Spleen (tissue), 11 donors: ENCODE data around the gene DUOX2. TPM values are rescaled to one million over a fixed set of nuclear protein-coding genes. Genes with fewer than 3 reads are reported as not detected.
A peak's percentile ranks its signal among the peaks of the same experiment; 100 is the strongest.

ENCODE experiments used
- DNase-seq: peaks from one replicate; pipeline ENCODE4 v3.0.0-alpha.2; 2020
- H3K27ac ChIP-seq, 8 donors: fragments of 200-600 bp; sonication (generic) in 7 of 8; 1 replicate in 4 of 8; 2 replicates in 4 of 8; pipeline versions ENCODE4 v1.5.0 to v1.8.0; 2016 to 2021; ENCODE audit warnings: inconsistent platforms in 4 of 8, mild to moderate bottlenecking in 4 of 8, moderate library complexity in 1 of 8
- H3K27me3 ChIP-seq, 7 donors: fragments of 200-600 bp; sonication (generic) in 6 of 7; replicated peaks in 1 of 7; 1 replicate in 4 of 7; 2 replicates in 3 of 7; pipeline versions ENCODE4 v1.5.0 to v1.8.0; 2016 to 2021; ENCODE audit warnings: inconsistent platforms in 3 of 7, mild to moderate bottlenecking in 1 of 7
- H3K36me3 ChIP-seq, 6 donors: fragments of 200-600 bp; sonication (generic) in 5 of 6; 1 replicate in 4 of 6; 2 replicates in 2 of 6; pipeline versions ENCODE4 v1.5.0 to v1.8.0; 2016 to 2021; ENCODE audit warnings: inconsistent platforms in 2 of 6
- H3K4me1 ChIP-seq, 6 donors: fragments of 200-600 bp; sonication (generic) in 5 of 6; 1 replicate in 3 of 6; 2 replicates in 3 of 6; pipeline versions ENCODE4 v1.5.0 to v1.8.0; 2016 to 2021; ENCODE audit warnings: inconsistent platforms in 3 of 6
- H3K4me3 ChIP-seq, 8 donors: fragments of 200-600 bp; sonication (generic) in 7 of 8; 1 replicate in 4 of 8; 2 replicates in 4 of 8; pipeline versions ENCODE4 v1.5.0 to v1.8.0; 2016 to 2021; ENCODE audit warnings: inconsistent platforms in 4 of 8, mild to moderate bottlenecking in 4 of 8, moderate library complexity in 2 of 8
- H3K9me3 ChIP-seq, 8 donors: fragments of 200-600 bp; sonication (generic) in 7 of 8; 1 replicate in 4 of 8; 2 replicates in 4 of 8; pipeline versions ENCODE4 v1.5.0 to v1.8.0; 2016 to 2021; ENCODE audit warnings: inconsistent platforms in 4 of 8
- POLR2A ChIP-seq, 3 donors: fragments of 450-650 bp; IDR thresholded peaks; one replicate each; pipeline ENCODE4 v1.5.1; 2017; ENCODE audit warnings: antibody characterized with exemption in 3 of 3, mild to moderate bottlenecking in 1 of 3
- POLR2AphosphoS5 ChIP-seq, 3 donors: sonication (generic); formaldehyde crosslinking; IDR thresholded peaks; one replicate each; pipeline ENCODE4 v1.5.1; 2017; ENCODE audit warnings: antibody characterized with exemption in 3 of 3
- WGBS, 5 donors: extraction: QIAGEN DNeasy Blood & Tissue Kit in 3 of 5; methylation state at CpG; one replicate each; pipeline versions ENCODE4 v1.1.5 to v1.1.7; 2013 to 2018; 5-methylcytosine and 5-hydroxymethylcytosine counted together
- intact Hi-C: fragments of 100-400 bp; cut with DNase I; formaldehyde crosslinking; loops from one replicate; pipeline ENCODE4 v1.15.0; 2023; ENCODE audit warnings: low total_unique reads
- polyA plus RNA-seq, 3 donors: library from polyadenylated mRNA; stranded (reverse); fragments of 200-250 nt; gene quantifications; one replicate each; pipeline ENCODE4 v1.2.1, GENCODE V29; 2013
- total RNA-seq, 7 donors: library from RNA; depleted of rRNA in 3 of 7; stranded (reverse); fragments of >200 nt in 3 of 7; fragmentation: NEBNext Ultra II Directional in 4 of 7; extraction: Animal tissue kit (Norgen Biotek cat#: 25700) in 4 of 7; gene quantifications; one replicate each; pipeline versions ENCODE4 v1.1.0 to v1.2.1, GENCODE V29; 2016 to 2021
- TF ChIP-seq, protein P1 (sequence below), 11 experiments: fragments of 200-600 bp in 7 of 11; fragments of 450-650 bp in 4 of 11; sonication (generic) in 4 of 11; IDR thresholded peaks in 8 of 11; conservative IDR thresholded peaks in 3 of 11; 1 replicate in 7 of 11; 2 replicates in 4 of 11; pipeline versions ENCODE4 v1.4.0 to v1.8.0; 2016 to 2021; ENCODE audit warnings: antibody characterized with exemption in 11 of 11, inconsistent platforms in 4 of 11, mild to moderate bottlenecking in 1 of 11
- donor health status: healthy with polysubstance abuse.
- donor health status: DM: no; HTN: no; CAD: no; lungs with moderate emphysema.
- donor health status: DM: no; HTN: no; CAD: no.
- donor health status: Bipolar disorder and iron deficiency.
- donor health status: healthy.
- donor health status: DM: no; HTN: no; CAD: no.
- donor health status: DM: yes; HTN: yes; CAD: no.

The DUOX2 gene
- total and polyA plus RNA-seq, 10 donors = 0.10 TPM; not detected in 9

DNA sequence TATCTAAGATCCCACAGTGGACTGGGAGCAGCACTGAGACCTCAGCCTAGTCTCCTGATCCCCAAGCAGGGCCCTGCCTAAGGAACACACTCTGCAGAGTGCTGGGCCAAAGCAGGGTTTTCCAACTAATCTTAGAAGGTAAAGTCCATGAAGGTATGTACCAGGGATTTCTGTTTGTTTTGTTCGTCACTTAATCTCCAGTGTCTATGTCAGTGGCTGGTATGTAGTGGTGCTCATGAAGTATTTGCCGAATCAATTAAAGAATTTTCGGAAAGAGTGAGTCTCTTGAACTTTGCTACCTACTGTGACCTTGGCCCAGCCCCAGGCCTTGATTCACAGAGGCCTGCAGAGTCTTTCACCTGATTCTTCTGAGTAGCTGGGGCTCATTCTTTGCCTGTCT, 17.5 kb upstream of the DUOX2 start:
- TF ChIP-seq POLR2A (IDR thresholded peaks at IDR 0.05) = no peak
- TF ChIP-seq, protein P1, sequence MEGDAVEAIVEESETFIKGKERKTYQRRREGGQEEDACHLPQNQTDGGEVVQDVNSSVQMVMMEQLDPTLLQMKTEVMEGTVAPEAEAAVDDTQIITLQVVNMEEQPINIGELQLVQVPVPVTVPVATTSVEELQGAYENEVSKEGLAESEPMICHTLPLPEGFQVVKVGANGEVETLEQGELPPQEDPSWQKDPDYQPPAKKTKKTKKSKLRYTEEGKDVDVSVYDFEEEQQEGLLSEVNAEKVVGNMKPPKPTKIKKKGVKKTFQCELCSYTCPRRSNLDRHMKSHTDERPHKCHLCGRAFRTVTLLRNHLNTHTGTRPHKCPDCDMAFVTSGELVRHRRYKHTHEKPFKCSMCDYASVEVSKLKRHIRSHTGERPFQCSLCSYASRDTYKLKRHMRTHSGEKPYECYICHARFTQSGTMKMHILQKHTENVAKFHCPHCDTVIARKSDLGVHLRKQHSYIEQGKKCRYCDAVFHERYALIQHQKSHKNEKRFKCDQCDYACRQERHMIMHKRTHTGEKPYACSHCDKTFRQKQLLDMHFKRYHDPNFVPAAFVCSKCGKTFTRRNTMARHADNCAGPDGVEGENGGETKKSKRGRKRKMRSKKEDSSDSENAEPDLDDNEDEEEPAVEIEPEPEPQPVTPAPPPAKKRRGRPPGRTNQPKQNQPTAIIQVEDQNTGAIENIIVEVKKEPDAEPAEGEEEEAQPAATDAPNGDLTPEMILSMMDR (IDR thresholded peaks at IDR 0.05 in 8 of 11, conservative IDR thresholded peaks at IDR 0.05 in 3 of 11) = no peak
- TF ChIP-seq POLR2AphosphoS5 (IDR thresholded peaks at IDR 0.05) = no peak
- WGBS, 5 donors = 93 to 98% (median 96%) methylated on average over 3 of the region's 3 CpGs
- Histone ChIP-seq H3K27me3 (peaks cover 2 to 85% (median 57%) of the 10 kb centered on the region in 7 donors), H3K4me3 (no peak overlapping the region), H3K4me1 (peaks cover 6 to 33% (median 20%) of the 10 kb centered on the region in 6 donors), H3K27ac (no peak overlapping the region), H3K36me3 (no peaks in the 10 kb centered on the region), H3K9me3 (no peaks in the 10 kb centered on the region)
- DNase-seq = no peak
- intact Hi-C loops = no loop called here

DNA sequence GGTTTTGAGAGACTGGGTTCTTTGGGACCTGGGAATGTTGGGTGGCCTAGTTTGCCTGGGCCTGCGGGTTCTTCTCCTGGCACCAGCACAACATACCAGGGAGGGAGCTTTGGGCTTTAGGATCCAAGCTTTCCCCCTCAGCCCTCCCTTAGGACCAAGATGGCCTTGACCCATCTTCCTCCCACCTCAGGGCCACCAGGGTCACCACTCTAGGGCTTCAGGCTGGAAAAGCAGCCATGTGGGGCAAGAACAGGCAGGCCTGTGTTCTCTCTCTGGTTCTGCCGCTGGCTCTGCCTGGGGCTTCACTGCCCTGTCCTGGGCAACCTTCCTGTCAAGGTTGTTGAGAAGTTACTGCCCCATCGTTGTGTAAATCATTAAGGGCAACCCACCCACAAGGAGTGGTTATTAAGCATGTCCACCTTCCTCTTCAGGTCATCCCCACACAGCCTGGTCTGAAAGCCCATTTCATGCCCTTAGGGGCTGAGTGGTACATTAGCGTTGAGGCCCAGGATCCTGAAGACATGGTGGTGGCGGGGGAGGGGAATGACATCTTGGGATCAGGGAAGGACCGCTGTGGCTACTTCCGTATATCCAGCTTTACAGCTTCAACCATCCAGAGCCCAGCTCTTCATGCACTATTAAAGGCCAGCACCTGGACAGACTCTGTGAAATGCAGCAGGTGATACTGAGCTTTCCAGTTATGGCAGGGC, 16.5 kb upstream of the DUOX2 start:
- no peak for DNase-seq
- intact Hi-C loops = no loop called here
- WGBS, 5 donors = 86 to 94% (median 89%) methylated on average over 6 to 7 of the region's 7 CpGs
- H3K4me1 ChIP-seq = peaks cover 6 to 26% (median 19%) of the 10 kb centered on the region in 6 donors
- H3K4me3 ChIP-seq = no peak overlapping the region
- H3K9me3 ChIP-seq = no peaks in the 10 kb centered on the region
- H3K27me3 ChIP-seq = peaks cover 2 to 86% (median 55%) of the 10 kb centered on the region in 7 donors
- no peak overlapping the region for H3K27ac ChIP-seq
- TF ChIP-seq POLR2A (IDR thresholded peaks at IDR 0.05) (no peak), POLR2AphosphoS5 (IDR thresholded peaks at IDR 0.05) (no peak)
- TF ChIP-seq, protein P1 (IDR thresholded peaks at IDR 0.05 in 8 of 11, conservative IDR thresholded peaks at IDR 0.05 in 3 of 11) = no peak
- no peaks in the 10 kb centered on the region for H3K36me3 ChIP-seq

DNA sequence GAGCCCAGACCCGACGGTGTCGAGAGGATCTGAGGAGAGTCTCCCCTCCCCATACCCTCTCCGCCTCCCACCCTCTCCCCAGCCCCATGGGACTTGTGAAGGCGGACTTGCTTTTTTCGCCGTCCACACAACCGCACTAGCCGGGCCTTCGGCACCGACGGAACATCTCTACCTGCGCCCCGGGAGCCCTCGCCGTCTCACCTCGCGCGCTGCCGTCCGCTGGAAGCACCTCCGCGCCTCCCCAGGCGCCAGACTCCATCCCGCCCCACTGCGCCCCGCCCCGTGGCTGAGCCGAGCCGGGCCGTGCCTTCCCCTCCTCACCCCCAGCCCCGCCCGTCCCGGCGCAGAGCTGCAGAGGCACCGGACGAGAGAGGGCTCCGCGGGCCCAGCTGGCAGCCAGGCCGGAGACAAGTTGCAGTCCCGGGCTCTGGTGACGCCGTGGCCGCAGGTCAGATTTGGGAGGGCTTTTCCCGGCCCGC, 15.7 kb upstream of the DUOX2 start, which contains the start of the genes DUOX1 and DUOXA1:
Gene DUOX1, plus strand, starts transcription at position 344 of the 479 bp plus-strand sequence. CDS start 1,973 bp downstream, outside the sequence.
Gene DUOXA1, minus strand, starts transcription at position 229 of the 479 bp plus-strand sequence. CDS start 6,865 bp downstream, outside the sequence.
- no peak within 1 kb of the TSS for H3K27ac ChIP-seq
- 2 to 10% (median 7%) methylated on average over 2 to 46 of the region's 46 CpGs for WGBS, 5 donors
- intact Hi-C loops = loop anchor here (10.0 kb wide), 1 partner anchor 155 kb away; no protein-coding TSS in a partner anchor
- TF ChIP-seq, protein P1 (IDR thresholded peaks at IDR 0.05 in 8 of 11, conservative IDR thresholded peaks at IDR 0.05 in 3 of 11) = no peak
- no peak for TF ChIP-seq POLR2A (IDR thresholded peaks at IDR 0.05)
- TF ChIP-seq POLR2AphosphoS5 (IDR thresholded peaks at IDR 0.05) = no peak
- no peaks in the 10 kb centered on the region for H3K9me3 ChIP-seq
- H3K27me3 ChIP-seq = peaks cover 2 to 86% (median 54%) of the 10 kb centered on the region in 7 donors
- no peaks in the 10 kb centered on the region for H3K36me3 ChIP-seq
- peak within 1 kb of the TSS in 7 of 8 donors; percentile 5 to 63 (median 18) for H3K4me3 ChIP-seq
- peak; percentile 79 for DNase-seq
- peaks cover 6 to 18% (median 12%) of the 10 kb centered on the region in 6 donors for H3K4me1 ChIP-seq
